HK-2 (cell line): ENCODE results near the gene RNF111.

Source experiments
- DNase-seq: peaks from one replicate; pipeline ENCODE4 v3.0.0-alpha.2; 2018; ENCODE audit not compliant: unreplicated experiment

Gene RNF111

GRCh38 chr15:58987491-58988005, at the start of gene RNF111:
TSS of gene RNF111 (plus strand) at chr15:58987663. CDS start at chr15:59030823, 43,160 bp downstream.
- peak; percentile 68 for DNase-seq

- DNase-seq: no peak
Measured at GRCh38 chr15:58947179-58947578, 40.3 kb upstream of the RNF111 start.

GRCh38 chr15:58951388-58952007, 36.0 kb upstream of the RNF111 start:
- DNase-seq: no peak

GRCh38 chr15:58952751-58953150, 34.7 kb upstream of the RNF111 start:
- DNase-seq: no peak

- peak; percentile 27 for DNase-seq
Measured at GRCh38 chr15:58957101-58957973, 30.1 kb upstream of the RNF111 start.

- DNase-seq: no peak
Measured at GRCh38 chr15:58958811-58959210, 28.7 kb upstream of the RNF111 start.

GRCh38 chr15:58962136-58962535, 25.3 kb upstream of the RNF111 start:
- DNase-seq: no peak

- no peak for DNase-seq
Measured at GRCh38 chr15:58962662-58963565, 24.5 kb upstream of the RNF111 start.

- no peak for DNase-seq
Measured at GRCh38 chr15:58966698-58967097, 20.8 kb upstream of the RNF111 start.

GRCh38 chr15:58967479-58967878, 20.0 kb upstream of the RNF111 start:
- no peak for DNase-seq

GRCh38 chr15:58977887-58978286, 9.6 kb upstream of the RNF111 start:
- no peak for DNase-seq

GRCh38 chr15:58980351-58980939, 7.0 kb upstream of the RNF111 start:
- DNase-seq: no peak

GRCh38 chr15:58981808-58982475, 5.5 kb upstream of the RNF111 start:
- no peak for DNase-seq

- no peak for DNase-seq
Measured at GRCh38 chr15:58983261-58983660, 4.2 kb upstream of the RNF111 start.

GRCh38 chr15:58985443-58985842, 2.0 kb upstream of the RNF111 start:
- no peak for DNase-seq

GRCh38 chr15:58987036-58987435, 427 bp upstream of the RNF111 start:
- no peak for DNase-seq

GRCh38 chr15:58988006-58988785, 733 bp downstream of the RNF111 start:
- peak; percentile 72 for DNase-seq

- DNase-seq: no peak
Measured at GRCh38 chr15:58992181-58992580, 4.7 kb downstream of the RNF111 start.

GRCh38 chr15:58994906-58995453, 7.5 kb downstream of the RNF111 start:
- DNase-seq: no peak

GRCh38 chr15:58999694-59000093, 12.2 kb downstream of the RNF111 start:
- no peak for DNase-seq
